Coronary artery (tissue), 2 donors: Measurements from ENCODE around the gene NCKAP5.

Experiments
- DNase-seq: peaks from one replicate; pipeline ENCODE4 v3.0.0-alpha.2; 2017; ENCODE audit warnings: low spot score
- H3K27ac ChIP-seq, 2 donors: fragments of 200-600 bp; sonication (generic); one replicate each; pipeline ENCODE4 v1.5.1; 2016 to 2019
- H3K4me3 ChIP-seq: fragments of 200-600 bp; sonication (generic); 2 replicates; pipeline ENCODE4 v1.5.1; 2016; ENCODE audit warnings: mild to moderate bottlenecking, moderate library complexity
- CTCF ChIP-seq: fragments of 200-600 bp; sonication (generic); IDR thresholded peaks from one replicate; pipeline ENCODE4 v1.5.1; 2019; ENCODE audit warnings: antibody characterized with exemption

Gene NCKAP5

GRCh38 chr2:132941296-132942020, 626.8 kb downstream of the NCKAP5 start:
- H3K27ac ChIP-seq, result no peak overlapping the region
- TF ChIP-seq CTCF, result no peak
- no peak overlapping the region for H3K4me3 ChIP-seq
- no peak for DNase-seq

GRCh38 chr2:132937629-132938028, 630.6 kb downstream of the NCKAP5 start:
- H3K27ac ChIP-seq, result no peak overlapping the region
- no peak overlapping the region for H3K4me3 ChIP-seq
- no peak for DNase-seq
- no peak for TF ChIP-seq CTCF

- no peak for TF ChIP-seq CTCF
- H3K27ac ChIP-seq, result no peak overlapping the region
- H3K4me3 ChIP-seq, result no peak overlapping the region
- DNase-seq, result no peak
These were observed 631.5 kb downstream of the NCKAP5 start for GRCh38 chr2:132936791-132937190.

- Histone ChIP-seq H3K27ac (no peak overlapping the region), H3K4me3 (no peak overlapping the region)
- TF ChIP-seq CTCF, result no peak
- no peak for DNase-seq
These were observed 632.0 kb downstream of the NCKAP5 start for GRCh38 chr2:132936261-132936660.

GRCh38 chr2:132929786-132930185, 638.5 kb downstream of the NCKAP5 start:
- TF ChIP-seq CTCF, result no peak
- Histone ChIP-seq H3K4me3 (no peak overlapping the region), H3K27ac (no peak overlapping the region)
- no peak for DNase-seq

GRCh38 chr2:132923787-132924186, 644.5 kb downstream of the NCKAP5 start:
- H3K4me3 ChIP-seq, result no peak overlapping the region
- no peak for TF ChIP-seq CTCF
- DNase-seq, result no peak
- H3K27ac ChIP-seq, result no peak overlapping the region

- DNase-seq, result no peak
- no peak overlapping the region for H3K4me3 ChIP-seq
- no peak overlapping the region for H3K27ac ChIP-seq
- no peak for TF ChIP-seq CTCF
These were observed 652.3 kb downstream of the NCKAP5 start for GRCh38 chr2:132915812-132916549.
